ENCODE data around the gene HLA-DOA.

HLA-DOA gene

DNA sequence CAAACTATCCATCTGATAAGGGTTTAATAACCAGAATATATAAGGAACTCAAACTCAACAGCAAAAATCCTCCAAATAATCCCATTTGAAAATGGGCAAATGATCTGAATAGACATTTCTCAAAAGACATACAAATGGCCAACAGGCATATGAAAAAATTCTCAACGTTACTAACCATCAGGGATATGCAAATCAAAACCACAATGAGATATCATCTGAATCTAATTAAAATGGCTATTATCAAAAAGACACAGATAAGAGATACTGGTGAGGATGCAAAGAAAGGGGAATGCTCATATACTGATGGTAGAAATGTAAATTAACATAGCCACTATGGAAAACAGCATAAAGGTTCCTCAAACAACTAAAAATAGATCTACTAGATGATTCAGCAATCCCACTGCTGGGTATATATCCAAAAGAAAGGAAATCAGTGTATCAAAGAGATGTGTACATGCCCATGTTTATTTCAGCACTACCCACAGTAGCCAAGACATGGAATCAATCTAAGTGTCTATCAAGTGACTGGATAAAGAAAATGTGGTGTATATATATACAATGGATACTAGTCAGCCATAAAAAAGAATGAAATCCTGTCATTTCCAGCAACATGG is 47.1 kb downstream of the HLA-DOA start:
- no peak for DNase-seq

DNA sequence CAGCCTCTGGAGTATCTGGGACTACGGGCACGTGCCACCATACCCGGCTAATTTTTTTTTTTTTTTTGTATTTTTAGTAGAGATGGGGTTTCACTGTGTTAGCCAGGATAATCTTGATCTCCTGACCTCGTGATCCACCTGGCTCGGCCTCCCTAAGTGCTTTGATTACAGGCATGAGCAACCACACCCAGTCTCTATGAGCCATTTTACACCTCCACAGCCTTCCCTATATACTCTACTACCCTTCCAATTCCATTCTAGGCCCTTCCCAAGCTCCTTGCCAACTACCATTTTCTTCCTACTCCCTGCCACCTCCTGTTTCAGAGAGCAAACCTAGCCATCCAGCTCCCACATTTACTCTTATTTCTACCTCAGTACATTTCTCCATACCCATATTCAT is 48.8 kb downstream of the HLA-DOA start:
- no peak for DNase-seq

DNA sequence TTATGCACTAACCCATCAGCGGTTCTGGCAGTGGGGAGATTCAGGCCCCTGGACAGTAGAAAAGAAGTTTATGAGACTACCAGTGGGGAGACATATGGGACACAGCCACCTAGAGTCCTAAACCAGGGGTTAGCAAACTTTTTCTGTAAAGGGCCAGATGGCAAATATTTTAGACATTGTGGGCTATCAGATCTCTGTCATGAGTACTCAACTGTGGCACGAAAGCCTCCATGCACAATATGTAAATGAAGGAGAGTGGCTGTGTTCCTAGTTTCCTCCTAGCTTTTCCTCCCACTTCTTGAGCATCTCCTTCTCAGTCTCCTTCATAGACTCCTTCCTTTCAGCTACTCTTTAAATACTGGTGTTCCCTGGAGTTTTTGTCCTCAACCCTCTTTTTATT is 53.2 kb downstream of the HLA-DOA start:
- no peak for DNase-seq

DNA sequence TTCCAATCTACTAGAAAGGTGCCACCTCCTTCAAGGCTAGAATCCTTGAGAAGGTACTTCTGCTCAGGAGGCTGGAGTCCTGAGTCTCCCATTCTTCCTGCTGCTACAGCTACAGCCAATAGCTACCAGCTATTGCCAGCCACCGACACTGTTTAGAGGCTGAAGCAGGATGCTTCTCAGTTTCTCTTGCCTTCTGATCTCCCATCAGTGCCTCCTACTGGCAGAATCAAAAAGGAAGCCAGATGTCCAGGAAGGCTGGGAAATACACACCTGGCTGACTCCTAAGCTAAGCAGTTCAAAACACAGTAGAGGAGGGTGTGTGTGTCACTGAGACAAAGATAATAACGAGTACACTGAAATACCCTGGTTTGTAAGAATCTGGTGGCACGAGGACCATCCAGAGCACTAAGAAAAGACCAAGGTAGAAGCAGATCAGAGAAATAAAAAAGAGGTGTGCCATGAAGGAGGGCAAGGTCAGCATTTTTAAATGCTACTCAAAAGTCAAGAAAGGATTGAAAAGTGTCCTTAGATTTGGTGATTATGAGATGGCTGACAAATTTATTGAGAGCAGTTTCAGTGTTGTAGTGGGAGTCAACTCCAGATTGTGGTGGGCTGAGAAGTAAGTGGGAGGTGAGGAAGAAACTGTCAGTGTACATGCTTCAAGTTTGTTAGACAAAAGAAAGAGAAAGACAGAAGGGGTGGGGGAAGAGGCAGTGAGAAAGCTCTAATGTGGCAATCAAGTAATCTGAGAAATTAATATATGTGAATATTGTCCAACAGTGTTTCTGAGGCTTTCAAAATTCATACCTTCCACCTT is 54.2 kb downstream of the HLA-DOA start:
- peak; percentile 57 for DNase-seq

DNA sequence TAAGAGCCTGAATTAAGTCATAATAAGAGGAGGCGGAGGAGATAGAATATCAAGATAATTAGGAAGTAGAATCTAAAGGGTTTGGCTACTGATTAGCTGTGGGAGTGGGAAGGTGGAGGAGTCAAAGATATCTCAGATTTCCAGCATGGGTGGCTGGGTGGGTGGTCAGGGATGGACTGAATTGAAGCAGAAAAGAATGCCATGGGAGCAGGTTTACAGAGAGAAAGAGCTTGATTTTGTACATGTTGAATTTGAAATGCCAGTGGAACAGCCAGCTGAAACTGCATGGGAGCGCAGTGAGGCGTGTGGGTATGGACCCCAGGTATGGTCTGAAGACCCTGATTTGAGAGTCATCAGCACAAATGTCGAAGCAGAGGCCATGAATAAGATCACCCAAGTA is 55.1 kb downstream of the HLA-DOA start:
- no peak for DNase-seq

Measured in activated CD4-positive, alpha-beta T cell treated with anti-CD3 and anti-CD28 coated beads, Interleukin-2, amount 50 U/mL, for 16 hours (primary cell).